ENCODE results near the gene STT3A.

Gene STT3A

GRCh38 chr11:125594958-125595357, 2.3 kb downstream of the STT3A start:
- no peaks in the 10 kb centered on the region for H3K27me3 ChIP-seq (ENCODE audit: insufficient read depth, low read length)
- H3K4me3 ChIP-seq (ENCODE audit: low read length): no peak overlapping the region
- no peak overlapping the region for H2AFZ ChIP-seq (ENCODE audit: low read depth, low read length)
- no peaks in the 10 kb centered on the region for H3K9me3 ChIP-seq (ENCODE audit: low read length)
- H3K36me3 ChIP-seq (ENCODE audit: insufficient read depth, low read length): peaks cover 25% of the 10 kb centered on the region
- peaks cover 18% of the 10 kb centered on the region for H3K4me1 ChIP-seq (ENCODE audit: insufficient read depth, low read length)

GRCh38 chr11:125600663-125601062, 8.0 kb downstream of the STT3A start:
- H3K4me1 ChIP-seq (ENCODE audit: insufficient read depth, low read length): no peaks in the 10 kb centered on the region
- H2AFZ ChIP-seq (ENCODE audit: low read depth, low read length): no peak overlapping the region
- no peak overlapping the region for H3K4me3 ChIP-seq (ENCODE audit: low read length)
- no peaks in the 10 kb centered on the region for H3K9me3 ChIP-seq (ENCODE audit: low read length)
- H3K36me3 ChIP-seq (ENCODE audit: insufficient read depth, low read length): peaks cover 70% of the 10 kb centered on the region
- no peaks in the 10 kb centered on the region for H3K27me3 ChIP-seq (ENCODE audit: insufficient read depth, low read length)

GRCh38 chr11:125603207-125603606, 10.6 kb downstream of the STT3A start:
- Histone ChIP-seq H3K9me3 (ENCODE audit: low read length) (no peaks in the 10 kb centered on the region), H3K36me3 (ENCODE audit: insufficient read depth, low read length) (peaks cover 79% of the 10 kb centered on the region), H3K4me3 (ENCODE audit: low read length) (no peak overlapping the region), H3K4me1 (ENCODE audit: insufficient read depth, low read length) (no peaks in the 10 kb centered on the region), H2AFZ (ENCODE audit: low read depth, low read length) (no peak overlapping the region), H3K27me3 (ENCODE audit: insufficient read depth, low read length) (no peaks in the 10 kb centered on the region)

- Histone ChIP-seq H3K36me3 (ENCODE audit: insufficient read depth, low read length) (peaks cover 87% of the 10 kb centered on the region), H3K4me3 (ENCODE audit: low read length) (no peak overlapping the region), H3K9me3 (ENCODE audit: low read length) (no peaks in the 10 kb centered on the region), H3K4me1 (ENCODE audit: insufficient read depth, low read length) (no peaks in the 10 kb centered on the region), H2AFZ (ENCODE audit: low read depth, low read length) (no peak overlapping the region), H3K27me3 (ENCODE audit: insufficient read depth, low read length) (no peaks in the 10 kb centered on the region)
Observed at GRCh38 chr11:125605417-125605816, 12.8 kb downstream of the STT3A start.

- no peaks in the 10 kb centered on the region for H3K9me3 ChIP-seq (ENCODE audit: low read length)
- no peak overlapping the region for H2AFZ ChIP-seq (ENCODE audit: low read depth, low read length)
- H3K27me3 ChIP-seq (ENCODE audit: insufficient read depth, low read length): no peaks in the 10 kb centered on the region
- no peak overlapping the region for H3K4me3 ChIP-seq (ENCODE audit: low read length)
- H3K4me1 ChIP-seq (ENCODE audit: insufficient read depth, low read length): no peaks in the 10 kb centered on the region
- peaks cover 92% of the 10 kb centered on the region for H3K36me3 ChIP-seq (ENCODE audit: insufficient read depth, low read length)
Observed at GRCh38 chr11:125609545-125609944, 16.9 kb downstream of the STT3A start.

- no peak overlapping the region for H2AFZ ChIP-seq (ENCODE audit: low read depth, low read length)
- no peak overlapping the region for H3K4me3 ChIP-seq (ENCODE audit: low read length)
- no peaks in the 10 kb centered on the region for H3K27me3 ChIP-seq (ENCODE audit: insufficient read depth, low read length)
- H3K36me3 ChIP-seq (ENCODE audit: insufficient read depth, low read length): peaks cover 78% of the 10 kb centered on the region
- no peaks in the 10 kb centered on the region for H3K4me1 ChIP-seq (ENCODE audit: insufficient read depth, low read length)
- no peaks in the 10 kb centered on the region for H3K9me3 ChIP-seq (ENCODE audit: low read length)
Observed at GRCh38 chr11:125618383-125618782, 25.7 kb downstream of the STT3A start.

- no peaks in the 10 kb centered on the region for H3K9me3 ChIP-seq (ENCODE audit: low read length)
- H3K4me1 ChIP-seq (ENCODE audit: insufficient read depth, low read length): peaks cover 2% of the 10 kb centered on the region
- no peak overlapping the region for H2AFZ ChIP-seq (ENCODE audit: low read depth, low read length)
- no peaks in the 10 kb centered on the region for H3K27me3 ChIP-seq (ENCODE audit: insufficient read depth, low read length)
- H3K36me3 ChIP-seq (ENCODE audit: insufficient read depth, low read length): peaks cover 46% of the 10 kb centered on the region
- no peak overlapping the region for H3K4me3 ChIP-seq (ENCODE audit: low read length)
Observed at GRCh38 chr11:125621995-125622394, 29.3 kb downstream of the STT3A start.

GRCh38 chr11:125623064-125623463, 30.4 kb downstream of the STT3A start:
- Histone ChIP-seq H2AFZ (ENCODE audit: low read depth, low read length) (no peak overlapping the region), H3K4me1 (ENCODE audit: insufficient read depth, low read length) (peaks cover 13% of the 10 kb centered on the region), H3K9me3 (ENCODE audit: low read length) (no peaks in the 10 kb centered on the region), H3K4me3 (ENCODE audit: low read length) (no peak overlapping the region), H3K27me3 (ENCODE audit: insufficient read depth, low read length) (no peaks in the 10 kb centered on the region), H3K36me3 (ENCODE audit: insufficient read depth, low read length) (peaks cover 39% of the 10 kb centered on the region)

- Histone ChIP-seq H3K36me3 (ENCODE audit: insufficient read depth, low read length) (peaks cover 33% of the 10 kb centered on the region), H2AFZ (ENCODE audit: low read depth, low read length) (peak within 1 kb of the TSS; percentile 85), H3K27me3 (ENCODE audit: insufficient read depth, low read length) (no peaks in the 10 kb centered on the region), H3K4me3 (ENCODE audit: low read length) (peak within 1 kb of the TSS; percentile 82), H3K9me3 (ENCODE audit: low read length) (no peaks in the 10 kb centered on the region), H3K4me1 (ENCODE audit: insufficient read depth, low read length) (peaks cover 13% of the 10 kb centered on the region)
Observed at GRCh38 chr11:125624756-125625213, 32.1 kb downstream of the STT3A start, which contains the start of gene CHEK1. Gene CHEK1 (plus strand): TSS chr11:125625163. CDS start chr11:125626769, 1,606 bp downstream.

- Histone ChIP-seq H3K4me3 (ENCODE audit: low read length) (peak overlapping the region; percentile 82), H3K4me1 (ENCODE audit: insufficient read depth, low read length) (peaks cover 13% of the 10 kb centered on the region), H3K27me3 (ENCODE audit: insufficient read depth, low read length) (no peaks in the 10 kb centered on the region), H3K9me3 (ENCODE audit: low read length) (no peaks in the 10 kb centered on the region), H3K36me3 (ENCODE audit: insufficient read depth, low read length) (peaks cover 33% of the 10 kb centered on the region), H2AFZ (ENCODE audit: low read depth, low read length) (peak overlapping the region; percentile 85)
Observed at GRCh38 chr11:125625225-125625629, 32.6 kb downstream of the STT3A start.

GRCh38 chr11:125625630-125626287, 33.1 kb downstream of the STT3A start:
- peaks cover 13% of the 10 kb centered on the region for H3K4me1 ChIP-seq (ENCODE audit: insufficient read depth, low read length)
- H3K9me3 ChIP-seq (ENCODE audit: low read length): no peaks in the 10 kb centered on the region
- H3K36me3 ChIP-seq (ENCODE audit: insufficient read depth, low read length): peaks cover 33% of the 10 kb centered on the region

GRCh38 chr11:125626288-125626950, 33.8 kb downstream of the STT3A start:
- peaks cover 13% of the 10 kb centered on the region for H3K4me1 ChIP-seq (ENCODE audit: insufficient read depth, low read length)
- H3K36me3 ChIP-seq (ENCODE audit: insufficient read depth, low read length): peaks cover 32% of the 10 kb centered on the region
- H2AFZ ChIP-seq (ENCODE audit: low read depth, low read length): peak overlapping the region; percentile 85
- H3K4me3 ChIP-seq (ENCODE audit: low read length): peak overlapping the region; percentile 82
- no peaks in the 10 kb centered on the region for H3K27me3 ChIP-seq (ENCODE audit: insufficient read depth, low read length)
- no peaks in the 10 kb centered on the region for H3K9me3 ChIP-seq (ENCODE audit: low read length)

More at GRCh38 chr11:125625630-125626287, 33.1 kb downstream of the STT3A start:
- Histone ChIP-seq H3K4me3 (ENCODE audit: low read length) (peak overlapping the region; percentile 82), H2AFZ (ENCODE audit: low read depth, low read length) (peak overlapping the region; percentile 85), H3K27me3 (ENCODE audit: insufficient read depth, low read length) (no peaks in the 10 kb centered on the region)

GRCh38 chr11:125627236-125627910, 34.7 kb downstream of the STT3A start:
- Histone ChIP-seq H3K36me3 (ENCODE audit: insufficient read depth, low read length) (peaks cover 34% of the 10 kb centered on the region), H2AFZ (ENCODE audit: low read depth, low read length) (peak overlapping the region; percentile 85), H3K4me3 (ENCODE audit: low read length) (peak overlapping the region; percentile 82), H3K27me3 (ENCODE audit: insufficient read depth, low read length) (no peaks in the 10 kb centered on the region), H3K9me3 (ENCODE audit: low read length) (no peaks in the 10 kb centered on the region), H3K4me1 (ENCODE audit: insufficient read depth, low read length) (peaks cover 13% of the 10 kb centered on the region)

All from neuron (in vitro differentiated cells).